Measurements from ENCODE around the gene TSPAN13. TPM values are rescaled to one million over a fixed set of nuclear protein-coding genes. Genes with fewer than 3 reads are reported as not detected.

Gene TSPAN13
- total and polyA plus RNA-seq, 2 of the 8 experiments (the other 6 are each of a cell fraction or from before 2014, with no cell fraction given), result 15.3 to 28.1 TPM

DNA sequence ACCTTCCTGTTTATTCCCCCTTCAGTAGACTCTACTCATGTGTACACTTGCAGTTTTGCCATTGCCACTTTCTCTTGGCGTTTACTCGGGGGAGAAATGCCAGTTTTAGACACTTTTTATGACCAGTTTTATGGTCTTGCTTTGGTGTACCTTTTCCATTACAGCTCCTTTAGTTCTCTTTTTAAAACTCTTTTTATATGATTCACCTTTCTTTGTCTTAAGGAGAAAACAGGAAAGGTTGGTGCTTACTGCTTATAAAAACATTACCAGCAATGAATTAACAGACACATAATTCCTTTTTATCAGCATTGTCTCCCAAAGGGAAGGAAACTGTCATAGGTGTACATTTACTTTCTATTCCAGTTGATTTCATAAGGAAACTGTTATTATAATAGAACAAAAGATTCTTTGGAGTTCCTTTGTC lies 11.9 kb downstream of the TSPAN13 start (continued):
- TF ChIP-seq, protein P1, sequence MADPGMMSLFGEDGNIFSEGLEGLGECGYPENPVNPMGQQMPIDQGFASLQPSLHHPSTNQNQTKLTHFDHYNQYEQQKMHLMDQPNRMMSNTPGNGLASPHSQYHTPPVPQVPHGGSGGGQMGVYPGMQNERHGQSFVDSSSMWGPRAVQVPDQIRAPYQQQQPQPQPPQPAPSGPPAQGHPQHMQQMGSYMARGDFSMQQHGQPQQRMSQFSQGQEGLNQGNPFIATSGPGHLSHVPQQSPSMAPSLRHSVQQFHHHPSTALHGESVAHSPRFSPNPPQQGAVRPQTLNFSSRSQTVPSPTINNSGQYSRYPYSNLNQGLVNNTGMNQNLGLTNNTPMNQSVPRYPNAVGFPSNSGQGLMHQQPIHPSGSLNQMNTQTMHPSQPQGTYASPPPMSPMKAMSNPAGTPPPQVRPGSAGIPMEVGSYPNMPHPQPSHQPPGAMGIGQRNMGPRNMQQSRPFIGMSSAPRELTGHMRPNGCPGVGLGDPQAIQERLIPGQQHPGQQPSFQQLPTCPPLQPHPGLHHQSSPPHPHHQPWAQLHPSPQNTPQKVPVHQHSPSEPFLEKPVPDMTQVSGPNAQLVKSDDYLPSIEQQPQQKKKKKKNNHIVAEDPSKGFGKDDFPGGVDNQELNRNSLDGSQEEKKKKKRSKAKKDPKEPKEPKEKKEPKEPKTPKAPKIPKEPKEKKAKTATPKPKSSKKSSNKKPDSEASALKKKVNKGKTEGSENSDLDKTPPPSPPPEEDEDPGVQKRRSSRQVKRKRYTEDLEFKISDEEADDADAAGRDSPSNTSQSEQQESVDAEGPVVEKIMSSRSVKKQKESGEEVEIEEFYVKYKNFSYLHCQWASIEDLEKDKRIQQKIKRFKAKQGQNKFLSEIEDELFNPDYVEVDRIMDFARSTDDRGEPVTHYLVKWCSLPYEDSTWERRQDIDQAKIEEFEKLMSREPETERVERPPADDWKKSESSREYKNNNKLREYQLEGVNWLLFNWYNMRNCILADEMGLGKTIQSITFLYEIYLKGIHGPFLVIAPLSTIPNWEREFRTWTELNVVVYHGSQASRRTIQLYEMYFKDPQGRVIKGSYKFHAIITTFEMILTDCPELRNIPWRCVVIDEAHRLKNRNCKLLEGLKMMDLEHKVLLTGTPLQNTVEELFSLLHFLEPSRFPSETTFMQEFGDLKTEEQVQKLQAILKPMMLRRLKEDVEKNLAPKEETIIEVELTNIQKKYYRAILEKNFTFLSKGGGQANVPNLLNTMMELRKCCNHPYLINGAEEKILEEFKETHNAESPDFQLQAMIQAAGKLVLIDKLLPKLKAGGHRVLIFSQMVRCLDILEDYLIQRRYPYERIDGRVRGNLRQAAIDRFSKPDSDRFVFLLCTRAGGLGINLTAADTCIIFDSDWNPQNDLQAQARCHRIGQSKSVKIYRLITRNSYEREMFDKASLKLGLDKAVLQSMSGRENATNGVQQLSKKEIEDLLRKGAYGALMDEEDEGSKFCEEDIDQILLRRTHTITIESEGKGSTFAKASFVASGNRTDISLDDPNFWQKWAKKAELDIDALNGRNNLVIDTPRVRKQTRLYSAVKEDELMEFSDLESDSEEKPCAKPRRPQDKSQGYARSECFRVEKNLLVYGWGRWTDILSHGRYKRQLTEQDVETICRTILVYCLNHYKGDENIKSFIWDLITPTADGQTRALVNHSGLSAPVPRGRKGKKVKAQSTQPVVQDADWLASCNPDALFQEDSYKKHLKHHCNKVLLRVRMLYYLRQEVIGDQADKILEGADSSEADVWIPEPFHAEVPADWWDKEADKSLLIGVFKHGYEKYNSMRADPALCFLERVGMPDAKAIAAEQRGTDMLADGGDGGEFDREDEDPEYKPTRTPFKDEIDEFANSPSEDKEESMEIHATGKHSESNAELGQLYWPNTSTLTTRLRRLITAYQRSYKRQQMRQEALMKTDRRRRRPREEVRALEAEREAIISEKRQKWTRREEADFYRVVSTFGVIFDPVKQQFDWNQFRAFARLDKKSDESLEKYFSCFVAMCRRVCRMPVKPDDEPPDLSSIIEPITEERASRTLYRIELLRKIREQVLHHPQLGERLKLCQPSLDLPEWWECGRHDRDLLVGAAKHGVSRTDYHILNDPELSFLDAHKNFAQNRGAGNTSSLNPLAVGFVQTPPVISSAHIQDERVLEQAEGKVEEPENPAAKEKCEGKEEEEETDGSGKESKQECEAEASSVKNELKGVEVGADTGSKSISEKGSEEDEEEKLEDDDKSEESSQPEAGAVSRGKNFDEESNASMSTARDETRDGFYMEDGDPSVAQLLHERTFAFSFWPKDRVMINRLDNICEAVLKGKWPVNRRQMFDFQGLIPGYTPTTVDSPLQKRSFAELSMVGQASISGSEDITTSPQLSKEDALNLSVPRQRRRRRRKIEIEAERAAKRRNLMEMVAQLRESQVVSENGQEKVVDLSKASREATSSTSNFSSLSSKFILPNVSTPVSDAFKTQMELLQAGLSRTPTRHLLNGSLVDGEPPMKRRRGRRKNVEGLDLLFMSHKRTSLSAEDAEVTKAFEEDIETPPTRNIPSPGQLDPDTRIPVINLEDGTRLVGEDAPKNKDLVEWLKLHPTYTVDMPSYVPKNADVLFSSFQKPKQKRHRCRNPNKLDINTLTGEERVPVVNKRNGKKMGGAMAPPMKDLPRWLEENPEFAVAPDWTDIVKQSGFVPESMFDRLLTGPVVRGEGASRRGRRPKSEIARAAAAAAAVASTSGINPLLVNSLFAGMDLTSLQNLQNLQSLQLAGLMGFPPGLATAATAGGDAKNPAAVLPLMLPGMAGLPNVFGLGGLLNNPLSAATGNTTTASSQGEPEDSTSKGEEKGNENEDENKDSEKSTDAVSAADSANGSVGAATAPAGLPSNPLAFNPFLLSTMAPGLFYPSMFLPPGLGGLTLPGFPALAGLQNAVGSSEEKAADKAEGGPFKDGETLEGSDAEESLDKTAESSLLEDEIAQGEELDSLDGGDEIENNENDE (IDR thresholded peaks at IDR 0.05; ENCODE audit: insufficient replicate concordance, low read length), result no peak
